ENCODE data around the gene OR1M1.

Gene OR1M1

GRCh38 chr19:9075064-9075949 is 11.6 kb upstream of the OR1M1 start:
- peak; percentile 56 for DNase-seq

GRCh38 chr19:9076901-9077300 is 10.0 kb upstream of the OR1M1 start:
- no peak for DNase-seq

- DNase-seq = no peak
These were observed 8.2 kb upstream of the OR1M1 start for GRCh38 chr19:9078651-9079050.

GRCh38 chr19:9107375-9107774 is 20.5 kb downstream of the OR1M1 start, which contains the start of gene OR7G2:
OR7G2 (minus strand) TSS chr19:9107475; CDS start chr19:9103243, 4,232 bp downstream.
- no peak for DNase-seq

- DNase-seq = no peak
These were observed 23.1 kb downstream of the OR1M1 start for GRCh38 chr19:9109959-9110358.

GRCh38 chr19:9115307-9115813 is 28.5 kb downstream of the OR1M1 start, which contains the start of gene OR7G1:
OR7G1 (minus strand) TSS chr19:9115763; CDS start chr19:9115763, 0 bp downstream.
- no peak for DNase-seq

- DNase-seq = no peak
These were observed 29.7 kb downstream of the OR1M1 start for GRCh38 chr19:9116547-9116946.

GRCh38 chr19:9126900-9127405 is 40.1 kb downstream of the OR1M1 start, which contains the start of gene OR7G3:
OR7G3 (minus strand) TSS chr19:9126950; CDS start chr19:9126950, 0 bp downstream.
- DNase-seq = no peak

- no peak for DNase-seq
These were observed 41.3 kb downstream of the OR1M1 start for GRCh38 chr19:9128171-9128570.

- DNase-seq = no peak
These were observed 44.1 kb downstream of the OR1M1 start for GRCh38 chr19:9130965-9131364.

- DNase-seq = no peak
These were observed 45.6 kb downstream of the OR1M1 start for GRCh38 chr19:9132422-9132821.

GRCh38 chr19:9139609-9140158 is 52.8 kb downstream of the OR1M1 start:
- DNase-seq = no peak

- peak; percentile 95 for DNase-seq
These were observed 53.5 kb downstream of the OR1M1 start, which contains the start of gene ZNF317 for GRCh38 chr19:9140159-9140874. ZNF317 (plus strand) TSS chr19:9140397; CDS start chr19:9156017, 15,620 bp downstream.

- no peak for DNase-seq
These were observed 58.1 kb downstream of the OR1M1 start for GRCh38 chr19:9144920-9145319.

Data from NCI-H82 (cell line).